DMS114 treated with DMSO at 0.1 percent for 48 hours (cell line): Measurements from ENCODE around the gene UNC45A.
"Not testable (repeated sequence)": the region's sequence is repeated elsewhere in the genome, so short reads cannot be mapped to it uniquely, and the experiment has no call there.

Experiments
- DNase-seq: peaks from one replicate; lab custom pipeline; 2025; ENCODE audit not compliant: unreplicated experiment; lab: John Stamatoyannopoulos, UW

UNC45A gene

GRCh38 chr15:90934949-90935751 lies at the start of gene UNC45A:
Gene UNC45A, plus strand, starts transcription at chr15:90935285. Its CDS starts 40 bp downstream, at chr15:90935325.
- DNase-seq: peak; percentile 73

DNA sequence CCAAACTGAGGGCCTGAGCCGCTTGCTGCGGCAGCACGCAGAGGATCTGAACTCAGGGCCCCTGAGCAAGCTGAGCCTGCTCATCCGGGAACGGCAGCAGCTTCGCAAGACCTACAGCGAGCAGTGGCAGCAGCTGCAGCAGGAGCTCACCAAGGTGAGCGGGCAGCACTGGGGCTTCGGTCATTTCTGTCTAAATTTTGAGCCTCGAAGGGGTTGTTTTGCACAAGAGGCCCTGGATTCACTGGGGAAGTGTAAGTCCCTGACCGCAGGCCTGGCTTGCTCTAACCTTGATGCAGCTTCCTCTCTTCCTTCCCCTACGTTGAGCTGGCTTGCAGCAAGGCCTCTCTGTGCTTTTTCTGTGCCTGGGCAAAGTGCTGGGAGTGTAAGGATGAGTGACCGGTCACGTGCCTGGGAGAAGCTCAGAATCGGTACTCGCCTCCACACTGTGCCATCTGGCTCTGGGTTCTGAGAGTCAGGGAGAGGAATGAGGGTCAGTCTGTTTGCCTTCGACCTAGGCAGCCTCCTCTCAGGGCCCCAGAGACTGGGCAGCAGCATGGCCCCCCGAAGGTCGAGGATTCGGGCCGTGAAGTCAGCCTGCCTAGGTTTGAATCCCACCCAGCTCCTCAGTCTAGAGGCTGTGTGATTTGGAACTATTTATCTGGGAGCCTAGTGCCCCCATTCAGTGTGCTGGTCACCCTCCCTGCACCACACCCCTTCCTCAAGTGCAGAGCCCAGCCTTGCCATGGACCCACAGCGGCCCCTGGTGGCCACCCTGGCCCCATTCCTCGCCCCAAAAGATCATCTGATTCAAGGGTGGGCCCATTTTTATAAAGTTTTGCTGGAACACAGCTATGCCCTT lies 49.4 kb upstream of the UNC45A start:
- peak; percentile 47 for DNase-seq

DNA sequence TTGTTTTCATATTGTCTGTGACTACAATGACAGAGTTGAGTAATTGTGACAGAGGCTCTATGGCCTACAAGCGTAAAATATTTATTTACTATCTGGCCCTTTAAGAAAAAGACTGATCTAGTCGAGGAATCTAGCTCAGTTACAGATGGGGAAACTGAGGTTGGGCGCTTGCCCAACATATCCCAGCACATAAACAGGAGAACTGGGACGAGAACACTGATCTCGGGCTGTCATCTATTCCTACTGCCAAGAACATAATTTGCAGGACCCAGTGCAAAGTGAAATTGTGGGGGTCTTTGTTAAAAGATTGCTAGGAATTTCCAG lies 48.8 kb upstream of the UNC45A start:
- DNase-seq: no peak

- no peak for DNase-seq
Observed at GRCh38 chr15:90887037-90887481, 48.0 kb upstream of the UNC45A start.

GRCh38 chr15:90889313-90889730 lies 45.8 kb upstream of the UNC45A start:
- no peak for DNase-seq

- no peak for DNase-seq
Observed at GRCh38 chr15:90889736-90890456, 45.2 kb upstream of the UNC45A start.

- DNase-seq: no peak
Observed at GRCh38 chr15:90890839-90891238, 44.2 kb upstream of the UNC45A start.

- no peak for DNase-seq
Observed at GRCh38 chr15:90891346-90891949, 43.6 kb upstream of the UNC45A start.

GRCh38 chr15:90892023-90892422 lies 43.1 kb upstream of the UNC45A start:
- DNase-seq: no peak

DNA sequence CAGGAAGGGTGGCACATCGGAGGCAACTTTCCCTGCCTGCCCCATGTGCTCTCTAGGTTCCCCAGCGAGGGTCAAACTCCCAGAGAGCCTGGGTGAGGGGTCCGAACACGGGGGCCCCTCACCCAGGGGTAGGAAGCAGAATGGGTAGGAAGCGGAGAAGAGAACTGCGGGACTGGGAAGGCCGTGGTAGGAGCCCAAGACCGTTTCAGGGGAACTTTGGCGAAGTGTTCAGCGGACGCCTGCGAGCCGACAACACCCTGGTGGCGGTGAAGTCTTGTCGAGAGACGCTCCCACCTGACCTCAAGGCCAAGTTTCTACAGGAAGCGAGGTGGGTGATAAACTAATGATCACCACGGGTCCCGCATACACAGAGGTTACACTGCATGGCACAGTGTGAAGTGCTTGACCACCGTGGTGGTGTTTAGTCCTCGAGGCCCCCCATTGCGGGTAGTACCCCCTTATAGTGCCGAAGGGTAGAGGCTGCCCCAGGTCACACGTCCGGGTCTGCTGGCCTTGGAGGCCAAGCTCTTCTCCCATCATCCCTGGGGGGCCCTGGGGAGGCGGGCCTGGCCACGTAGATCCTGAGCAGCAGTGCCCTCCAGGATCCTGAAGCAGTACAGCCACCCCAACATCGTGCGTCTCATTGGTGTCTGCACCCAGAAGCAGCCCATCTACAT lies 42.4 kb upstream of the UNC45A start:
- no peak for DNase-seq

DNA sequence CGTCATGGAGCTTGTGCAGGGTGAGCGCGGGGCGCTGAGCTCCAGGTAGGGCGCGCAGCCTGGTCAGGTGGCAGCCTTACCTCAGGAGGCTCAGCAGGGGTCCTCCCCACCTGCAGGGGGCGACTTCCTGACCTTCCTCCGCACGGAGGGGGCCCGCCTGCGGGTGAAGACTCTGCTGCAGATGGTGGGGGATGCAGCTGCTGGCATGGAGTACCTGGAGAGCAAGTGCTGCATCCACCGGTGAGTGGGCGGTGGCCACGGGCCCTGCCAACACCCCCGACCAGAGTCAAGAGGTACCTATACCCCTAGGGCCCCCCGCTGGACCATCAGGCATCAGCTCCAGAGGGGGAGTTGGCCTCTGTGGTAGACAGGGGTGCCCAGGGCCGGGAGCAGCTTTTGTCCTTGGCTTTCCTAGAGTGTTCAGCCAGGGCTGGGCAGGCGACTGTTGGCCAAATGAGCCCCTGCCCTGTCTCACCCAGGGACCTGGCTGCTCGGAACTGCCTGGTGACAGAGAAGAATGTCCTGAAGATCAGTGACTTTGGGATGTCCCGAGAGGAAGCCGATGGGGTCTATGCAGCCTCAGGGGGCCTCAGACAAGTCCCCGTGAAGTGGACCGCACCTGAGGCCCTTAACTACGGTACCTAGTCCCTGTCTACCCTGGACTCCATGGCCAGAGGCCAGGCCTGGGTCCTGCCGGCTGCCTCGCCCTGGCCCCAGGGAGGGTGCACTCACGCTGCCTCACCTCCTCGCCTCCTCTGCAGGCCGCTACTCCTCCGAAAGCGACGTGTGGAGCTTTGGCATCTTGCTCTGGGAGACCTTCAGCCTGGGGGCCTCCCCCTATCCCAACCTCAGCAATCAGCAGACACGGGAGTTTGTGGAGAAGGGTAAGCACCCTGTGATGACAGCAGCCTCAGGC lies 41.7 kb upstream of the UNC45A start:
- DNase-seq: no peak

- DNase-seq: peak; percentile 32
Observed at GRCh38 chr15:90895571-90896117, 39.4 kb upstream of the UNC45A start.

GRCh38 chr15:90897131-90897655 lies 37.9 kb upstream of the UNC45A start:
- DNase-seq: not testable (repeated sequence)

DNA sequence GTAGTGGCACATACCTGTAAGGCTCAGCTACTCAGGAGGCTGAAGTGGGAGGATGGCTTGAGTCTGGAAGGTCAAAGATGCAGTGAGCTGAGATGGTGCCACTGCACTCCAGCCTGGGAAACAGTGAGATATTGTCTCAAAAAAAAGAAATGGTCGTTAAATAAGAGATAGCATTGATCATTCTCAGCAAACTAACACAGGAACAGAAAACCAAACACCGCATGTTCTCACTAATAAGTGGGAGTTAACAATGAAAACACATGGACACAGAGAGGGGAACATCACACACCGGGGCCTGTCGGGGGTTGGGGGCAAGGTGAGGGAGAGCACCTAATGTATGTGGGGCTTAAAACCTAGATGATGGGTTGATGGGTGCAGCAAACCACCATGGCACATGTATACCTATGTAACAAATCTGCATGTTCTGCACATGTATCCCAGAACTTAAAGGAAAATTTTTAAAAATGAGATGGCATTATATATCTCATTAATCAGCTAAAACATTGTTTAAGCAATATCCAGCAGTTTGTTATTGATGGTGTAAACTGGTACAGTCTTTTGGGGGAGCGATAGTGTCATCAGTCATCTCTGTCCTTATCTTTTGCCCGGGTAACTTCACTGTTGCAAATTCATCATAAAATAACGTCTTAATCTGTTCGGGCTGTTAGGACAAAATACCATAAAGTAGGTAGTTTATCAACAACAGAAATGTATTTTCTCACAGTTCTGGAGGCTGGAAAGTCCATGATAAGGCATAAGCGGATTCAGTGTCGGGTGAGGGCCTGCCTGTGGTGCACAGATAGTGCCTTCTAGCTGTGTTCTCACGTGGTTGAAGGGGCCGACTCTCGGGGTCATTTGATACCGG lies 33.7 kb upstream of the UNC45A start:
- no peak for DNase-seq

DNA sequence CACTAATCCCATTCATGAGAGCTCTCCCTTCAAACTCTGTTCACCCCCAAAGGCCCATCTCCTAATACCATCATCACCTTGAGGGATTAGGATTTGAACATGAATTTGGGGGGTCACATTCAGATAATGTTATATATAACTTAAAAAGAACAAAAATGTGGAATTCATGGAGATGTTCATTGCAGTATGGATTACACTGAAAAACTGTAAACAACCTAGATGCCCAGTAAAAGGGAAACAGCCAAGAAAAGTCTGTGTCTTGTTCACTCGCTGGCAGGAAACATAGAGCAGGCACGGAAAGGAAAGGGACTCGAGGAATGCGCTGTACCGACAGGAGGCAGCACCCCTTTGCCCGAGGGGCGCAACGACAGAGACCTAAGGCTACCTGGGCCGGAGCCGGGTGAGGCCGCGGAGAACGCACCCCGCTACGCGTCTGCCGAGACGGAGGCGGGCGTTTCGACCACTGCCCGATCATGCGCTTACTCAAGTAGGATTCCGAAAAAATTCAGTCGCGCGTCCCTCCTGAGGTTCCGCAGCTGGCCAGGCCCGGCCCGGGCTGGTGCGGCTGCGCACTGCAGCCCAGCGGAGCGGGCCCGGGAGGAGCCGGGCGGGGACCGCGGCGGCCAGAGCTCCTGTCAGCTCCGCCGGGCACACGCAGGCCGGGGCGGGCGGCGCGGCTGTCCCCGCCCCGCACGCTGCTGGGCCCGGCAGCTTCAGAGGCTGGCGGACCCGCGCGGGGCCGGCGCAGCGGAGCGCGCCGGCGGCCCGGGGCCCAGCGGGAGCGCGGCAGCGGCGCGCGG lies 32.8 kb upstream of the UNC45A start:
- DNase-seq: peak; percentile 81

- peak; percentile 23 for DNase-seq
Observed at GRCh38 chr15:90902840-90903732, 32.0 kb upstream of the UNC45A start, which contains the start of gene MAN2A2. Gene MAN2A2, plus strand, starts transcription at chr15:90903302. Its CDS starts 906 bp downstream, at chr15:90904208.
